Measurements from ENCODE around the gene MYZAP. TPM values are rescaled to one million over a fixed set of nuclear protein-coding genes. Genes with fewer than 3 reads are reported as not detected.
A peak's percentile ranks its signal among the peaks of the same experiment; 100 is the strongest.

Gene MYZAP, protein sequence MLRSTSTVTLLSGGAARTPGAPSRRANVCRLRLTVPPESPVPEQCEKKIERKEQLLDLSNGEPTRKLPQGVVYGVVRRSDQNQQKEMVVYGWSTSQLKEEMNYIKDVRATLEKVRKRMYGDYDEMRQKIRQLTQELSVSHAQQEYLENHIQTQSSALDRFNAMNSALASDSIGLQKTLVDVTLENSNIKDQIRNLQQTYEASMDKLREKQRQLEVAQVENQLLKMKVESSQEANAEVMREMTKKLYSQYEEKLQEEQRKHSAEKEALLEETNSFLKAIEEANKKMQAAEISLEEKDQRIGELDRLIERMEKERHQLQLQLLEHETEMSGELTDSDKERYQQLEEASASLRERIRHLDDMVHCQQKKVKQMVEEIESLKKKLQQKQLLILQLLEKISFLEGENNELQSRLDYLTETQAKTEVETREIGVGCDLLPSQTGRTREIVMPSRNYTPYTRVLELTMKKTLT
- 6.5 and 7.7 TPM in 2 replicates for total RNA-seq (2014; rRNA removed; shearing (Covaris generic))

DNA sequence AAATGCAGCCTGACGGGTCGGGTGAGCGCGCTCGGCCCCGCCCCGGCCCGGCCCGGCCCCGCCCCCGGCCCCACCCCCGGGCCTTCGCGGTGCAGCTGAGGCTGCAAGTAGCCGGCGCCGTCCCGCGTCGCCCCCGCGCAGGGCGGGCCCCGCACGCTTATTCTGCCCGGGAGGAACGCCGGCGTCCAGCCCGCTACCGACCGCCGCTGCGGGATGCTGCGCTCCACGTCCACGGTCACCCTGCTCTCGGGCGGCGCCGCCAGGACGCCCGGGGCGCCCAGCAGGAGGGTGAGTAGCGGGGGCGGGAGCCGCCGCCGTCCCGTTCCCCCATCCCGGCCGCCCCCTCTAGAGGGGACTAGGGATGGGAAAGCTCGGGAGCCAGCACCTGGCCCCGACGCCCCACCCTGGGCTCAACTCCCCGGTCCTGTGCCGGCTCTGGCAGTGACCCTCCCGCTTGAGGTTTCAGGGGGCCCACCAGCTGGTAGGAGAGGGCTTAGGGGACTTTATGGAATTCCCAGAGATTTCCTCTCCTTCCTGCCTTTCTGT, at the start of gene MYZAP:
TSS of gene MYZAP (plus strand) at position 83 of the 546 bp plus-strand sequence. CDS start at position 214, 131 bp downstream.
- peak; percentile 84 for DNase-seq (ENCODE audit: low spot score)

DNA sequence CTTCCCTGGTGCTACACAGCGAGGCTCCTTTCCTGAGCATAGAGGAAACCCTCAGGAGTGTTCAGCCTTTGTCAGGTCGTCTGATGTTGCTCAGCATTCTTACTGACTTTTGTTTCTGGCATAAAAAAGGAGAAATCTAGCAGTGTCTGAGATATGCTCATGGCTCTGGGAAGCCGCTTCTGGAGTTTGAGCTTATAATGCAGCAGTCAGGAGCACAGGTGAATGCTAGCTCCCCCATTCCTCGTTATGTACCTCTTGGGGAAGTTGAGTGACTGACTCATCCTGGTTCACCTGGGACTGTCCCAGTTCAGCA, 49.2 kb upstream of the MYZAP start:
- DNase-seq (ENCODE audit: low spot score): no peak

DNA sequence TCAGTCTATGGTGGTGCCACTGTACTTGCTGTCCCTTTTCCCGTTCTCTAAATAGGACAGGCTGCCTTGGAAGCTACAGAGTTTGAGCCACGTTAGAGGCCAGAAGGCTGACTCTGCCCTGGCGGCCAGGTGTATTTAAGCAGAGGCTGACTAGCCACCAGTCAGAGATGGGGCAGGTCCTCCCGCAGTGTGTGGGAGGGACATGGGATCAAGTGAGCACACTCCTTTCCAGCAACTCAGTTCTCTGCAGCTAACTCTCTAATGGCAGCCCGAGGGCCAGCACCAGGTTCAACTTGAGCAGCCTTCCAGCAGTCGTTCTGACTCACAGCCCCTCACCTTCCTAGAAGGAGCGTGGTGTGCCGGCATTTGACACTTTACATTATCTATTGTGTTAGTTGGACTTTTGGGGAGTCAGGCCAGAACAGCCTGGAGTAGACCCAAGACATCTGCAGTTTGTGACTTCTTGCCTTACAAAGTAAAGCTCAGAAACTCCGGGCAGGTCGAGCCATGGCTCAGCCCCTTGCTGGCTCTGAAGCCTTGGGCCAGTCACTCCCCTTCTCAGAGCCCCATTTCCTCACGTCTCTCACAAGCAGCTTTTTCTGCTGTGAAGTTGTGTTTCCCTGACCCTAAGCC, 46.7 kb upstream of the MYZAP start:
- no peak for DNase-seq (ENCODE audit: low spot score)

DNA sequence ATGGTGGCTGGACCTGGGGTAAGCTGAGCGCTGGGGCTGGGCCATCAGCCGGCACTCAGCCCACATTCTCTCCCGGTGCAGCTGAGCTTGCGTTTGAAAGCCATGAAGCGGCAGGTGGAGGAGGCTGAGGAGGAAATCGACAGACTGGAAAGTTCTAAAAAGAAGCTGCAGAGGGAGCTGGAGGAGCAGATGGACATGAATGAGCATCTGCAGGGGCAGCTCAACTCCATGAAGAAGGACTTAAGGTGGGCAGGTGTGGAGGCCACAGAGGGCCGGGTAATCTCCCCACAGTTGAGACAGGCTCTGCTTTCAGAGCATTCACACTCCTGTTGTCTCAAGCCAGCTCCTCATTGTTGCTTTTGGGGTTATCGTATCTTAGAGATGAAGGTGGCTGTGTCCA, 45.7 kb upstream of the MYZAP start:
- no peak for DNase-seq (ENCODE audit: low spot score)

DNA sequence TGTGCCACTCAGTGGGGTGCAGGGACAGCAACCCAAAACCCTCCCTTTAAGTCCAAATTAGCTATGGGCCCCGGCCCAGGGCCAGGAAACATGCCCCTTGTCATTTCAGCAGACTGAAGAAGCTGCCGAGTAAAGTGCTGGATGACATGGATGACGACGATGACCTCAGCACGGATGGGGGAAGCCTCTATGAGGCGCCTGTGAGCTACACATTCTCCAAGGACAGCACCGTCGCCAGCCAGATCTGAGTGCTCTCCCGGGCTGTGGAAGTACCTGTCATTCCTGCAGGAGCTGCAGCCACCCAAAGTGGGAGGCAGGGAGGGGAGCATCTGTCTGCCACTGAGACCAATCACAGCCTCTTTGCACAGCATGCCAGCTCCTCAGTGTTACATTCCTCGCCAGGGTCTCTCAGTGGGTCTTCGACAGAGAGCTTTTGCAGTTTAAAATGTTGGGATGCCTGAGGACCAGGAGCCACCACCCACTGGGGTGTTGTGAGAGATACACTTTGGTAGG, 44.4 kb upstream of the MYZAP start:
- DNase-seq (ENCODE audit: low spot score): no peak

DNA sequence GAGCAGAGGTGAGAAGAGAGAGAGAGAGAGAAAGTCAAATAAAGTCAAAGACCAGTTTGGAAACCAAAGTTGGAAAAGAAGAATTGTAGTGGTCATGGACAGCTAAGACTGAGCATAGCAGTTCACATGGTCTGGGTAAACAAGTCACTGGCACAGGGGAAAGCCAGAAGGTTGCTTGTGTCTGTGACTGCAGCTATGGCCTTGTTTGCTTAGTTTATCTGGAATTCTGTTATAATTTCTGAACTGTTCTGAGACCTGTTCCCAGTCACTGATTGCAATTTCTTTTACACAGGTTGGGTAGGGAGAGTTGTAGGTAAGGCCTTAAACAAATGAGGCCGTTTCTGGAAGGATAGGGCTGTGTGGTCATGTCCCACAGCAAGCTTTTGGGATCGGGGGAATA, 43.4 kb upstream of the MYZAP start:
- no peak for DNase-seq (ENCODE audit: low spot score)

DNA sequence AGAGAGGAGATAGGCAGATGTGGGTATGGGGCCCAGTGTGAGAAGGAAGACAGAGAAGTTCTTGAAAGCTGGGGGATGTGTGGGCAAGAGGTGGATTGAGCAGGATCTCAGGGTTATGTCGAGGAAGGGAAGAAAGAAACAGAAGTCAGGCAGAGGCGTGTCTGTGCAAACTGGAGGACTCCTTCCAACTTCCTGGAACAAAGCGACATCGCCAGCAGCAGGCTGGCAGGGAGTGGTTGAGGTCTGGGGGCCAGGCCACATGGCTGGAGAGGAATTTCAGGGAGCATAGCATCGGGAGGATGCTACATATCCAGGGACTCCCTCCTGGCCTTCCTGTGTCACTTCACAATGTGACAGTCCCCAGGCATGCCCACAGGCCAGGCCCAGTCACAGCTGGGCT, 42.9 kb upstream of the MYZAP start:
- no peak for DNase-seq (ENCODE audit: low spot score)

DNA sequence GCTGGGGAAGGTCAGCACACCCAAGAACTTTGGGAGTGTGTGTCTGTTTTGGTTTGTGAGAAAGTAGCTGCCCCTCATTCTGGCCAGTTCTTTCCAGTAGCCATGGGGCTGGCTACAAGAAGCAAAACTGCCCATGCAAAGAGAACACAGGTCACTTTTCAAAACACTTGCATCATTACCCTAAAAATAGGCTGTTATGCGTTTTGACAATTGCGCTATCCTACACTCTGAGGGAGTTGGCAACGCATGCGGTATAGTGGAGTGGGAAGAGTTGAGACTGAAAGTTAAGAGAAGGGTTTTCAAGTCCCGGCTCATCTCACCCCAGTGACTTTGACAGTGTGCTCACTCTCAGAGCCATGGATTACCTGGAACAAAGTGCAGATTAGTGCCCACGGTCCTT, 41.8 kb upstream of the MYZAP start:
- DNase-seq (ENCODE audit: low spot score): no peak

DNA sequence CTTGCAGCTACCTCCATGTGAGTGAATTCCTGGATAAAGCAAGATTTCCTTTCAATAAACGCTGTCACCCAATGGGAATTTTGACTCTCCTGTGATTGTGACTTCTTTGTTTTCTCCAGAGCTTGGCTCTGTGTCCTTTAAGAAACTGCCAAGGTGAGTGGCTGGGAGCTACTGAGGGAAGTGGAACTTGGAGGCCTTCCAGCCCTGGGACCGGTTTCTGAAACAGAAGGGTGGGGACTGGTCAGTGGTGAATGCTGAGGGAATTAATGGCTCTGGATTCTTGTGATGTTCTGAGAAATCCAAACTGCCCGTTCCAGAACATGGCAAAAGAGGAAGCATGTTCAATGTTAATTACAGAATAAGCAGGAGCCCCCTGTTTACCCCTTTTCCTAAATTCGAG, 41.1 kb upstream of the MYZAP start:
- peak; percentile 76 for DNase-seq (ENCODE audit: low spot score)

DNA sequence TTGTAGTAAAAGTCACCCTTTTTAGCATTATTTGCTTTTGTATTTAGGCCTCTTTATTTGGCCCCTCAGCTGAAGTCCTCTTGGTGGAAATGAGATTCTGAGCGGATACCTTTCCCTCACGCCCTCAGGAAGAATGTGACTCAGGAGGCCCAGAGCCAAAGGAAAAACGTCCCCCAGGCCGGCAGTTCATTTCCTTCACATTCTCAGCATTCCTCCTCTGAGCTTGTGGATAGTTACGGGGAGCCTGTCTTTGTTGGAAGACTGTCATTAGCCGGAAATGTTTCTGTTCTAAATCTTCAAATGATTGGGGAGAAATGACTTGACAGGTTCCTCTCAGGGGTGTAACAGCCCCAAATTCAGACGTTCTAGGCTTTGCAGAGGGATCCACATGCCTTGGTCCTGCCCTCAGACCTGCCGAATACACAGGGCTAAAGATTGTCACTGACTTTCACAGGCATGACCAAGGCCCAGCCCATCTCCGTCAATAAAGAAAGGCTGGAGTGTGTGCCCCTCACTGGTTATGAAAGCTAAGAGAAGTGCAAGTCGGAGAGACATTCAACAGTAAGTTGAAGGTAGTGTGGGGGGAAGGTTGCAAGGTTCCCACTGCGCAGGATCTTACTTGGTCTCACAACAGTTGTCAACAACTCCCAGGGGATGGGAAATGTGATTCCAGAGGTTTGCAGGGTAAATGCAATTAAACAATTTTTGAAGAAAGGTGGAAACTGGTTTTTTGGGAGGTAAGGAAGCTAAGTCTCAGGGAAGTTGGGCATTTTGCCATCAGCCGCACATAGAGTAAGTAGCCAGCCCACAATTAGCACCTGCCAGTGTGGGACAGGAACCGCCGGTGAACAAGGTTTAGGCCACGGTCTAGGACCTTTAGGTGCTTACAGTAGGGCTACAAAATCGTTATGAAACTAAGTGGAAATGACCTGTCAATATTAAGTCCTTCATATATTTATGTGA, 39.7 kb upstream of the MYZAP start:
- peak; percentile 68 for DNase-seq (ENCODE audit: low spot score)

DNA sequence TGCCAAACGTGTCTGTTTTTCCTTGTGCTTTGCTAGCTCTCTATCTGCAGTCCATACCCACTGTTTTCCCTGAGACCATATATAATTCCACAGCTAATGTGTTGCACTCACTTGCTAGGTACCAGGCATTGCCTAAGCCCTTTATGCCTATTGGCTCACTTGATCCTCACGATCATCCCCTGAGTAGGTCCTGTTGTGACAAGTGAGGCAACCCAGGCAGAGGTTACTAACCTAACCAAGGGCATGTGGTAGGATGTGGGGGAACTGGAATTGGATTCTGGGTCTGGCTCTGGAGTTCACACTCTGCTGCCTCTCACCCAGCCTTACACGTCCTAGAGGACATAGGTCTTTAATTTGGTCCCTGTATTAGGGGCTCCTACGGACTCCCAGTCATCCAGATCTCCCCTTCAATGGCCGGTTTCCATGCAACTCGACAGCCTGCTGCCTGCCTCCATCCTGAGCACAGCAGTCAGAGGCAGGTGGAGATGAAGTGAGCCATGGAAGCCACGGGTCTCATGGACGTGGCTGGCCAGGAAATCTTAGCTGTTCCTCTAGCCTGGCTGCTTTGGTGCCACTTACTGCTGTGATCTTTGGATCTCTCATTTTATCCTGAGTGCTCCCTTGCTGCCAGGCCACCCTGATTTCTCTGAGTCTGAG, 38.9 kb upstream of the MYZAP start:
- no peak for DNase-seq (ENCODE audit: low spot score)

DNA sequence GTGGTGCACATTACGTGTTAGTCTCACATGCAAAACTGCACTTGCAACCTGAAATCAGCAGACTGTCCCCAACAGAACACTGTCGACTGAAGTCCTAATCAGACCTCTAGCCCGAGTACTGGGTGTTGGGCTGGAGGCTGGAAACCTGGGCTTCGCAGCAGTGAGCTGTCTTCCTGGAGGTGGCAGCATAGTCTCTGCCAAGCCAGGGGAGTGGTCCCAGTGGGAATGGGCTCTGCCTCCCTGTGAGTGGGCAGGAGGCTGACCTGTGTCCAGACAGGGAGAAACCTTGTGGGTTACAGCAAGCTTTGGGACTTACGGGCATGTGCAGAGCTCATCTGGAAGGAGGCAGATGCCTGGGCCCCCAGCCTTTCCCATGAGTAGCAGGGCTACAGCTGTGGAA, 38.2 kb upstream of the MYZAP start:
- no peak for DNase-seq (ENCODE audit: low spot score)

DNA sequence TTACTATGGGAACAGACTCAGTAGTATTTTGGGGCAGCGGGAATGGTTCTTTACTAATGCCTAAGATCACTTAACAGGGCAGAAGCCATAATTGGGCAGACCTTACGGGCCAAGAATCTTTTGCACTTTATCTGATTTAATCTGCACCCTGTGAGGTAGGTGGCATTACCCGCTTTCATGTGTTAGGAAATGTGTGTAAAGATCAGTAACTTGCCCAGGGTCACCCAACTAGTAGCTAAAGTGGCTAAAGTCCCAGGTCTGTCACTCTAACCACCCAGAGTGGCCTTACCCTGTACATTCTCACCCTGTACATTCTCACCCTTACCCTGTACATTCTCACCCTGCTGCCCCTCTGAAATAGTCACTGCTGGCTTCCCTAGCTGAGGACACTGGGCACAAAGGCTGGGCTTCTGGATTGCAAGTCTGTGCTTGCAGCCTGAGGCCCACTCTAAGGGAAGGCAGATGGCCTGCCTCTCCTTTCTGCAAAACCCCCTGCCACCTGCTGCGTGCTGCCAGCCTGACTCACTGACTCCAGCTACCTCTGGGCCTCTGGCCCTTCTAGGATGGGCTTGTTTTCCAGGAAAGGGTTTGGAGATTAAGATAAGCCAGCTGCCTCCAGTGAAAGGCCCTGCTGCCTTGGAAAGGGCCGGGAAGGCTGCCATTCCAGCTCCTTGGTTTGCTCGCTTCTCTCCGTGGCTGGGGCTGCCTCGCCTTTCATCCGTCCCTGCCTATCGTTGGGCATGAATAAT, 37.5 kb upstream of the MYZAP start:
- no peak for DNase-seq (ENCODE audit: low spot score)

DNA sequence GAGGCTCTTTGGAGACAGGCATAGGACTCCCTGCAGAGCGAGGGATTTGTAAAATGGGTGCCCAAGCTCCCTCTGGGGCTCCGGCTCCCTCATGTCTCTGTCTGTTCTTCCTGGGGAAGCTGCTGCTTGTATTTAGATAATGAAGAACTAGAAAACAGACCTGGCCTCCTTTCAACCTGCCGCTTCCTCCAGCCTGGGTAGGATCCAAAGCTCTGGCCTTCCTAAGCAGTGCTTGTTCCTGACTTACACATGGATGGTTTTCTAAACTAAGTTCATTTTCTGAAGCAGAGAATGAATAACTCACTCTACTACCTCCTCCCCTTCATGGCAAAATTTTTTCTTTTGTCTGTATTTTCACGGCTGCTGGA, 36.9 kb upstream of the MYZAP start:
- DNase-seq (ENCODE audit: low spot score): no peak

DNA sequence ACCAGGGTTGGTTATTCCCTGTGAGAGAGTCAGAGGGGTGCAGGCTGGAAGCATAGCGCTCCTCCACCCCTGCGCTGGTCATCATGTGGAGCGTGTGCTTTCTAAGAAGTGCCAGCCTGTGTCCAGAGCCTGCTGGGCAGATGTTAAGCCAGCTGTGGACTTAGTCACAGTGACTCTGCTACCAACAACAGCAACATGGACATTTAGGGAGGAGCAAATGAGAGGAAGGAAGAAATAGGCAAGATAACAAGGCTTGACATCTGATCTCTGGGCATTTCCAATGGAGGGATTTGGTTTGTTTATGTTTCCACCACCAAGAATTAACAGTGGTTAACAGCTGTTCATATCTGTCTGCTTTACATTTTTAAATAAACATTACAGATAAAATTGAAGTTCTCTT, 36.4 kb upstream of the MYZAP start:
- DNase-seq (ENCODE audit: low spot score): no peak

DNA sequence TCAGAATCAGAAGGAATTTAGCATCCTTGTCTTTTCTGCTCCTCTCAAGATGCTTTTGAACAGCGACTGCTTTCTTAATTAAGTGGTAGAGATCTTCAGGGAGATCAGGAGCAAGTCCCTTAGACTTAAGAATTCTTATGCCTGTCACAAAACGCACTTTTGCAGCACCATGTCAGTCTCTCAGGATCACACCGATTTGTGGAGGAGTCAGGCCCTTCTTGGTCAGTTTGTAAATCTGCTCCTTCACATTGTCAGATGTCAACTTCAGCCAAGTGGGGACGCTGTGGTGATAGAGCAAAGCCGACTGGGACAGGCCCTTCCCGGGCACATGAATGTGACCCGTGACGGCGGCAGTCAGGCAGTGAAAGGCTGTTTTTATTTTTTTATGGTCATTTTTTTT, 35.7 kb upstream of the MYZAP start:
- no peak for DNase-seq (ENCODE audit: low spot score)

DNA sequence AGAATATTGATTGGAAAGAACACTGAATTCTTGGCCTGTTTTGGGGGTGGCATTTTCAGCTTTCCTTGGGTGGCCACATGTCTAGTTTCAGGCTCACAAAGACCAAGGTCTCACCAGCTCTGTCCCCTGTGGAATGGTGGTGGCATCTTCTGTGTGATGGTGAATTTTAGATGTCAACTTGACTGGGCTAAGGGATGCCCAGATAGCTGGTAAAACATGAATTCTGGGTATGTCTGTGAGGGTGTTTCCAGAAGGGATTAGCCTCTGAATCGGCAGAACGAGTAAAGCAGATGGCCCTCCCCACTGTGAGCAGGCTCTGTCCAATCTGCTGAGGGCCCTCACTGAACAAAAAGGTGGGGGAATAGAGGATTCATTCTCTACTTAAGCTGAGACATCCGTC, 34.4 kb upstream of the MYZAP start:
- no peak for DNase-seq (ENCODE audit: low spot score)

DNA sequence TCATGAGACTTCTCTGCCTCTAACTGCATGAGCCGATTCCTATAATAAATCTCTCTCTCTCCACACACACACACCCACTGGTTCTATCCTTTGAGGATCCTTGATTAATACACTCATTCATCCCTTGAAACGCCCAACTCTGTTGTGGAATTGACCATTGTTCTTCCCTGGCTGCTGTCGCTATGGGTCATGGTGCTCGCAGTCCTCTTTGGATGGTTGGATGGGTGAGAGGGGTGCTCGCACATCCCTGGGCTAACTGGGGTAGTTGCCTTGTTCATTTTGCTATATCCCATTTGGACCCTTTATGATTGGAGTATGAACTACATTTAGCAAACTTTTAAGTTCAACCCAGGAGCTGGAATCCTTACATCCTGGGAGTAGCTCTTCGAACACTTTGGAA, 33.9 kb upstream of the MYZAP start:
- no peak for DNase-seq (ENCODE audit: low spot score)

DNA sequence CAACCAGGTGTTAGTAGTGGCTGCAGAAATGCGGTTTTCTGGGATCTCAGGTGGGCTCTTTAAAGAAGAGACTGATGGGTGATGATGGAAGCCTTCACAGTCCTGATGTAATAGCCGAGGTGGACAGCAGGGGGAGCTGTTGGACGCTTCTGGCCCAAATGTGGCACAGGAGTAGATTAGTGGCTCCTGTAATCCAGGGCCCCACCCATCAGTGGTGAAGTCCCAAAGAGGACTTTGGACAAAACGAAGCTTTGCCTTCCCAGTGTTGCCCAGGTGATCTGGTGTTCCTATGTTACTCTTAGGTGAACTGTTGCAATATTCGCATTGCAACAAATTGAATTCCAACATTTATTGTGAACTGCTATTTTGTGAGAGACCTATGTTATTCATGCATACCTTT, 31.8 kb upstream of the MYZAP start:
- peak; percentile 96 for DNase-seq (ENCODE audit: low spot score)

DNA sequence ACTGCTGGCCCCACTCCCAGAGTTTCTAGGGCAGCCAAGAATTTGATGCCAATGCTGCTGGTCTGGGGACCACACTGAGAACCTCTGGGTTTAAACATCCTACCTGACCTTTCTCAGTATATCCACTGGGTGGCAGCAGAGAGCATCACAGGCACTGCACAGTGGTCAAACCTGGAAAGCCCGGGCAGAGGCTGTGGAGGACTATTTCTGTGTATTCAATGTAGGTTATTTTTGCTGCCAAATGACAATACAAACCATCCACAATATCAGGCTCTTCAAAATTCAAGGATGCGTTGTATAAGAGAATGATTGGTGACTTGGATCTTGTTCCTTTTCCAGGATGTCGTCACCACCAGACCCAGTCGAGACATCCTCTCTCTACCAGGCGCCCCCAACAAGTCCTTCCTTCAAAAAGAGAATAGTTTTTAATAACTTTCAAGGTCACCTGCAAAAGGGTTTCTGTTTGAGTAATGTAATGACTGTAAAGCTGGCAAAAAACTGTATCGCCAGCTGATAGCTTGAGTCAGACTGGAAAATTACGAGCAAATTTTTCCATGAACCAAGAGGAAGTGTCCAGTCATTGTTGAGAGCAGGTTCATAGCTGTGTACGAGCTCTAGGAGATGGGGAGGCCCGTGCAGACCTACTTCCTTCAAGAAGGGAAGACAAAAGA, 30.5 kb upstream of the MYZAP start:
- DNase-seq (ENCODE audit: low spot score): peak; percentile 98

All from HT-29 (cell line).